HepG2 (cell line): Measurements from ENCODE around the gene EFCAB8. TPM values are rescaled to one million over a fixed set of nuclear protein-coding genes. Genes with fewer than 3 reads are reported as not detected.

ENCODE experiments used
- HMGXB4 ChIP-seq, 2 experiments: sonication (generic) in 1 of 2; formaldehyde crosslinking in 1 of 2; IDR thresholded peaks; 2 replicates each; pipeline versions ENCODE4 v1.4.0 to v1.6.1; 2018 to 2020; ENCODE audit warnings: missing genetic modification reagents in 2 of 2, borderline replicate concordance in 1 of 2, low read depth in 1 of 2, mild to moderate bottlenecking in 1 of 2, missing biosample characterization in 1 of 2
- HNRNPL ChIP-seq: fragments of 200-400 bp; formaldehyde crosslinking; IDR thresholded peaks from 2 replicates; pipeline ENCODE4 v1.6.1; 2017; ENCODE audit warnings: mild to moderate bottlenecking, low read depth, low read length
- PHF5A ChIP-seq: IDR thresholded peaks from one replicate; pipeline ENCODE4 v1.6.1; 2018; ENCODE audit warnings: low read depth, missing genetic modification reagents; ENCODE audit not compliant: unreplicated experiment
- RFX3 ChIP-seq: IDR thresholded peaks from 2 replicates; pipeline ENCODE4 v1.6.1; 2016; ENCODE audit warnings: missing biosample characterization, missing genetic modification reagents
- RFXANK ChIP-seq: IDR thresholded peaks from 2 replicates; pipeline ENCODE4 v1.6.1; 2016
- SNRNP70 ChIP-seq: fragments of 200-400 bp; formaldehyde crosslinking; IDR thresholded peaks from 2 replicates; pipeline ENCODE4 v1.6.1; 2017; ENCODE audit warnings: mild to moderate bottlenecking, low read depth, low read length, moderate library complexity
- THAP8 ChIP-seq: sonication (generic); formaldehyde crosslinking; IDR thresholded peaks from 2 replicates; pipeline ENCODE4 v1.5.1; 2020; ENCODE audit warnings: missing genetic modification reagents, mild to moderate bottlenecking, borderline replicate concordance
- XRCC5 ChIP-seq: fragments of 200-400 bp; formaldehyde crosslinking; optimal IDR thresholded peaks from 2 replicates; pipeline ENCODE3; 2017; ENCODE audit warnings: mild to moderate bottlenecking, low read length
- YEATS4 ChIP-seq: sonication (generic); formaldehyde crosslinking; IDR thresholded peaks from 2 replicates; pipeline ENCODE4 v1.4.0; 2020; ENCODE audit warnings: missing genetic modification reagents, borderline replicate concordance
- ZFAT ChIP-seq: sonication (generic); formaldehyde crosslinking; conservative IDR thresholded peaks from 2 replicates; pipeline ENCODE4 v1.8.1; 2023; ENCODE audit warnings: missing genetic modification reagents, inconsistent platforms
- ZNF704 ChIP-seq: sonication (generic); formaldehyde crosslinking; IDR thresholded peaks from 2 replicates; pipeline ENCODE4 v1.8.1; 2023; ENCODE audit warnings: mild to moderate bottlenecking, inconsistent platforms, moderate library complexity, missing genetic modification reagents, borderline replicate concordance
- ZNF878 ChIP-seq: sonication (generic); formaldehyde crosslinking; IDR thresholded peaks from 2 replicates; pipeline ENCODE4 v1.8.1; 2023; ENCODE audit warnings: mild to moderate bottlenecking, missing genetic modification reagents, moderate library complexity
- ZSCAN9 ChIP-seq: IDR thresholded peaks from 2 replicates; pipeline ENCODE4 v1.6.1; 2016; ENCODE audit warnings: borderline replicate concordance
- polyA plus RNA-seq, 8 experiments: library from polyadenylated mRNA; depleted of rRNA in 3 of 8; stranded (reverse) in 7 of 8; unstranded in 1 of 8; fragments of >200 nt; fragmentation: Illumina TruSeq in 4 of 8; extraction: Trizol in 4 of 8; gene quantifications; 2 replicates each; pipeline versions ENCODE4 v1.2.1 to v1.2.3, GENCODE V29; 2011 to 2016; ENCODE audit warnings: low read depth in 4 of 8, missing spikeins in 1 of 8, mixed read lengths in 1 of 8; ENCODE audit not compliant: insufficient read depth in 1 of 8
- total RNA-seq, 5 experiments: library from RNA; depleted of rRNA; stranded (reverse); fragments of >200 nt; fragmentation: Illumina TruSeq; extraction: Trizol; gene quantifications; 2 replicates each; pipeline ENCODE4 v1.2.3, GENCODE V29; 2016; ENCODE audit warnings: low read depth in 1 of 5
- TF ChIP-seq, protein P1 (sequence below): sonication (generic); formaldehyde crosslinking; IDR thresholded peaks from 2 replicates; pipeline ENCODE4 v1.4.0; 2020; ENCODE audit warnings: missing genetic modification reagents, low read depth, mild to moderate bottlenecking, borderline replicate concordance
- TF ChIP-seq, protein P2 (sequence below): sonication (generic); formaldehyde crosslinking; IDR thresholded peaks from 2 replicates; pipeline ENCODE4 v1.8.1; 2022; ENCODE audit warnings: mild to moderate bottlenecking, missing genetic modification reagents
- TF ChIP-seq, protein P3 (sequence below), 2 experiments: sonication (generic) in 1 of 2; formaldehyde crosslinking in 1 of 2; IDR thresholded peaks; 2 replicates each; pipeline versions ENCODE4 v1.4.0 to v1.6.1; 2016 to 2020; ENCODE audit warnings: borderline replicate concordance in 1 of 2, low read depth in 1 of 2, mild to moderate bottlenecking in 1 of 2, missing genetic modification reagents in 1 of 2

Gene EFCAB8
- total and polyA plus RNA-seq, 2 of the 13 experiments (the other 11 are each of a cell fraction or from before 2014, with no cell fraction given) = 0.15 to 0.22 TPM

- TF ChIP-seq, protein P1, sequence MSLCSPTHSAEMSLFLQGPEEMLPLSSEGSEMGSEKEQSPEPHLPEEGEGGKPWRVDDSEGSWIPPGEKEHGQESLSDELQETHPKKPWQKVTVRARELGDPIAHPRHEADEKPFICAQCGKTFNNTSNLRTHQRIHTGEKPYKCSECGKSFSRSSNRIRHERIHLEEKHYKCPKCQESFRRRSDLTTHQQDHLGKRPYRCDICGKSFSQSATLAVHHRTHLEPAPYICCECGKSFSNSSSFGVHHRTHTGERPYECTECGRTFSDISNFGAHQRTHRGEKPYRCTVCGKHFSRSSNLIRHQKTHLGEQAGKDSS (CRISPR knock-in tag) = peak; percentile 44; the same call in 1 of the 2 replicates
- TF ChIP-seq HMGXB4 (CRISPR knock-in tag; IDR thresholded peaks at IDR 0.05; ENCODE audit: borderline replicate concordance in 1 of 2, low read depth in 1 of 2) (peak; percentile 62 to 88; a peak in 3 of 4 replicates), RFX3 (CRISPR knock-in tag) (0 out of 2 replicates have a peak, but pooled peaks have one; percentile 42), THAP8 (CRISPR knock-in tag) (peak; percentile 21; the same call in 1 of the 2 replicates), YEATS4 (CRISPR knock-in tag) (peak; percentile 99), XRCC5 (peak; percentile 95), SNRNP70 (no peak), PHF5A (CRISPR knock-in tag) (peak; percentile 51), ZNF878 (CRISPR knock-in tag) (peak; percentile 86), ZSCAN9 (CRISPR knock-in tag) (peak; percentile 95), ZFAT (no peak), HNRNPL (peak; percentile 93), RFXANK (CRISPR knock-in tag) (peak; percentile 87; the same call in 1 of the 2 replicates), ZNF704 (CRISPR knock-in tag) (peak; percentile 28; the same call in 1 of the 2 replicates)
- TF ChIP-seq, protein P2, sequence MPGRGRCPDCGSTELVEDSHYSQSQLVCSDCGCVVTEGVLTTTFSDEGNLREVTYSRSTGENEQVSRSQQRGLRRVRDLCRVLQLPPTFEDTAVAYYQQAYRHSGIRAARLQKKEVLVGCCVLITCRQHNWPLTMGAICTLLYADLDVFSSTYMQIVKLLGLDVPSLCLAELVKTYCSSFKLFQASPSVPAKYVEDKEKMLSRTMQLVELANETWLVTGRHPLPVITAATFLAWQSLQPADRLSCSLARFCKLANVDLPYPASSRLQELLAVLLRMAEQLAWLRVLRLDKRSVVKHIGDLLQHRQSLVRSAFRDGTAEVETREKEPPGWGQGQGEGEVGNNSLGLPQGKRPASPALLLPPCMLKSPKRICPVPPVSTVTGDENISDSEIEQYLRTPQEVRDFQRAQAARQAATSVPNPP (CRISPR knock-in tag) = peak; percentile 68; the same call in 1 of the 2 replicates
- TF ChIP-seq, protein P3, sequence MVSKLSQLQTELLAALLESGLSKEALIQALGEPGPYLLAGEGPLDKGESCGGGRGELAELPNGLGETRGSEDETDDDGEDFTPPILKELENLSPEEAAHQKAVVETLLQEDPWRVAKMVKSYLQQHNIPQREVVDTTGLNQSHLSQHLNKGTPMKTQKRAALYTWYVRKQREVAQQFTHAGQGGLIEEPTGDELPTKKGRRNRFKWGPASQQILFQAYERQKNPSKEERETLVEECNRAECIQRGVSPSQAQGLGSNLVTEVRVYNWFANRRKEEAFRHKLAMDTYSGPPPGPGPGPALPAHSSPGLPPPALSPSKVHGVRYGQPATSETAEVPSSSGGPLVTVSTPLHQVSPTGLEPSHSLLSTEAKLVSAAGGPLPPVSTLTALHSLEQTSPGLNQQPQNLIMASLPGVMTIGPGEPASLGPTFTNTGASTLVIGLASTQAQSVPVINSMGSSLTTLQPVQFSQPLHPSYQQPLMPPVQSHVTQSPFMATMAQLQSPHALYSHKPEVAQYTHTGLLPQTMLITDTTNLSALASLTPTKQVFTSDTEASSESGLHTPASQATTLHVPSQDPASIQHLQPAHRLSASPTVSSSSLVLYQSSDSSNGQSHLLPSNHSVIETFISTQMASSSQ (IDR thresholded peaks at IDR 0.05; ENCODE audit: low read depth) = peak; percentile 30; the same call in 1 of the 2 replicates
- TF ChIP-seq, protein P3 (CRISPR knock-in tag; IDR thresholded peaks at IDR 0.05; ENCODE audit: borderline replicate concordance) = peak; percentile 76
Observed at GRCh38 chr20:33007376-33008335, 148.9 kb downstream of the EFCAB8 start, which contains the start of gene BPIFB2 (continued).
